ENCODE results near the gene RNLS. TPM values are rescaled to one million over a fixed set of nuclear protein-coding genes. Genes with fewer than 3 reads are reported as not detected.

RNLS gene
- total RNA-seq, 1 experiment from 2014 or later = 50.9 TPM

DNA sequence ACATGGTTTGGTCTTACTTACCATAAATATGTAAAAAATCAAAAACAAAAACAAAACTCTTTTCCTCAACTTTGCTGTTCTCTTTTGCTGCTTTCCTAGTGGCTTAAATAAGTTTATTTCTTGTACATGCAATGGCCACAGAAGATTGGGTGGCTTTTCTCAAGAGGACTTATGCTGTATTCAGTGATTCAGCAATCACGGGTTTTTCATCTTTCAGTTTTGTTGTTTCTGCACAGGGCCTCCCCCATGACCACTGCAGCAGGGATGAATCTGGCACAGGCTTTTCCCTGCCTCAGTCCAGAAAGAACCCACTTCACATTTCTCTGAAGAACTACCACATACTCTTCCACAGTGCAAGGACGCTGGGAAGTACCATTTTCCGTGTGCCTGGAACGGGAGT, 355.0 kb downstream of the RNLS start:
- in situ Hi-C loops (cut with HindIII; ENCODE audit: low pct_unique_long_range_greater_than_20kb, low sequenced_read_pairs) = loop anchor here (25.0 kb wide), 1 partner anchor 366 kb away; the partner anchor contains the start of genes KLLN and PTEN
- peak; percentile 11 for DNase-seq (ENCODE audit: low read depth, low spot score)

DNA sequence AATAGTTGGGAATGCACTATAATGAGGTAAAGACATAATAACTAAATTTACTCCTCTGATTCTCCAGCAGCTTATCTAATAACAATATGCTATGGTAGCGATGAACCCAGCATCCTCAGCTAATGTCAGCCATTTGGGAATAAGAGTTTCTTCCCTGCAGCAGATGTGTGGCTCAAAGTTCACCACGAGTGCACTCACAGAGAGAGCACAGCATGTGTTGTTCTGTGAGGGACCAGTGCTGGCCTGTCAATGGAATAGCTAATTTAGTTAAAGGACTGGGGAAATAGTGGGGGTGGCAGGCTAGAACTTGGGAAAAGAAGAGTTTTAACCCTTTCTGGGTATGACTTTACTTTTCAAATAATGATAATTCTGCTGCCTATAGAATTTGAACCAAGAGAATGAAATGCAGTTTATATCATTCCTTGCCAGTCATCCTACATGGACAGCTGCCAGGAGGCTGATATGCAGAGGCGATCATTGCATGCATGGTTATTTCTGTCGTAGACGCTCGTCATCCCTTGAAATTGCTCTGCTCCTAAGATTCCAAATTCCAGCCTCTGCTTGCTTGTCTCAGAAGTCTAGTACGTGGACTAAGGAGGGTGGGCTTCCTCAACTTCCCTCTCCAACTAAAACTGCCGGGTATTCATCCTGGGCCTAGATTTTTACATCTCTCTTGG, 355.6 kb downstream of the RNLS start:
- peak; percentile 29 for DNase-seq (ENCODE audit: low read depth, low spot score)

DNA sequence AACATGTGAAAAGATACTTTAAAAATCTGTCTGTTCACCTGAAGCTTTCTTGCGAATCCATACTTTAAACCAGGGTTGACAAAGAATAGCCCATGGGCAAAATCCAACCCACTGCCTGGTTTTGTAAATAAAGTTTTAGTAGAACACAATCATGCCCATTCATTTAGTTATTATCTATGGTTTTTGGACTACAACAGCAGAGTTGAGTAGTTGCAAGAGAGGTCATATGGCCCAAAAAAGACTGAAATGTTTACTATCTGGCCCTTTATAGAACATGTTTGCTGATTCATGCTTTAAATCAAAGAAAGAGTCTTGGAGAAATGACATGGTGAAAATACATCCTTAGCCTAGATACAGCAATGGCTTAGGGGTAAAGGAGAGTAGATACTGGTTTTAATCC, 356.2 kb downstream of the RNLS start:
- peak; percentile 86 for DNase-seq (ENCODE audit: low read depth, low spot score)
- in situ Hi-C loops (cut with HindIII; ENCODE audit: low pct_unique_long_range_greater_than_20kb, low sequenced_read_pairs) = loop anchor here (25.0 kb wide), 1 partner anchor 365 kb away; the partner anchor contains the start of genes KLLN and PTEN

More for the DNA sequence above, 355.6 kb downstream of the RNLS start:
- in situ Hi-C loops (cut with HindIII; ENCODE audit: low pct_unique_long_range_greater_than_20kb, low sequenced_read_pairs) = loop anchor here (25.0 kb wide), 1 partner anchor 365 kb away; the partner anchor contains the start of genes KLLN and PTEN

DNA sequence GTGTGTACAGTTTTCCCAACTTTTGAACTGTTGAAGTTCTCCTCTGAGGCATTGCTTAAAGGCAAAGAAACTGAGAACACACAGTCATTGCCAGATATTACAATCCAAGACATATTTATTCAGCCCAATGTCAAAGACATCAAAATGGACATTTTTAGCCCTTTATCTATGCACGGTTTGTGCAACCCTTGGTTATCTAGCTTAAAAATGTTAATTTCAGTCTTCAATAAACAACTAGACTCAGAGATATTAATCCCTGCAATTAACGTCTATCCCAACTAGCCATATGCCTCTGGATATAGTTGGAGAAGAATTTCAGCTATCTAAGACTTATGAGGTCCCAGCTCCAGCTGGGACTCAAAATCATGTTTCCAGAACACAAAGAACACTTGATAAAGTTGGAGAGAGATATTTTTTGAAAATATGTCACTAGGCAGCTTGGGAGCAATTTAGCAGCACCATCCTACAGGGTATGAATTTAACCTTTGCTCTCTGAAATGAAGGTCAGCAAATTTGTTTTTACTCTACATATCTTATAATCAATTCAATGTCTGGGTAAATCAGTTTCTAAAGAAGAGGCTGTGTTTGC, 357.0 kb downstream of the RNLS start:
- in situ Hi-C loops (cut with HindIII; ENCODE audit: low pct_unique_long_range_greater_than_20kb, low sequenced_read_pairs) = loop anchor here (25.0 kb wide), 1 partner anchor 364 kb away; the partner anchor contains the start of genes KLLN and PTEN
- DNase-seq (ENCODE audit: low read depth, low spot score) = peak; percentile 10

Small RNA genes lying within 50 kb of the gene (small RNA-seq; reads per million reads assigned to genes)
- gene AL353149.1 = 0 reads per million in 2 experiments
- gene RF00019 = 0 reads per million in 2 experiments

Other genes with a start within 250 kb of the RNLS start
- gene LIPJ, start 3.4 kb upstream of the RNLS start, total RNA-seq (2014; rRNA removed; shearing (Covaris generic)) = not detected in 2 replicates
- gene LIPF, start 81.1 kb upstream of the RNLS start, total RNA-seq (2014; rRNA removed; shearing (Covaris generic)) = not detected in 2 replicates
- gene LIPK, start 122.9 kb upstream of the RNLS start, total RNA-seq (2014; rRNA removed; shearing (Covaris generic)) = not detected in 2 replicates
- not detected in 2 replicates for gene LIPN, start 176.7 kb upstream of the RNLS start, total RNA-seq (2014; rRNA removed; shearing (Covaris generic))
- gene LIPM, start 219.4 kb upstream of the RNLS start, total RNA-seq (2014; rRNA removed; shearing (Covaris generic)) = not detected in 2 replicates